CD4-positive, alpha-beta T cell treated with Interleukin-12 subunit alpha and Interleukin-12 subunit beta, for 1 hour (primary cell): ENCODE data around the gene NBL1.

ENCODE experiments used
- DNase-seq: peaks from one replicate; pipeline ENCODE4 v3.0.0-alpha.2; 2020

NBL1 gene, protein sequence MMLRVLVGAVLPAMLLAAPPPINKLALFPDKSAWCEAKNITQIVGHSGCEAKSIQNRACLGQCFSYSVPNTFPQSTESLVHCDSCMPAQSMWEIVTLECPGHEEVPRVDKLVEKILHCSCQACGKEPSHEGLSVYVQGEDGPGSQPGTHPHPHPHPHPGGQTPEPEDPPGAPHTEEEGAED

DNA sequence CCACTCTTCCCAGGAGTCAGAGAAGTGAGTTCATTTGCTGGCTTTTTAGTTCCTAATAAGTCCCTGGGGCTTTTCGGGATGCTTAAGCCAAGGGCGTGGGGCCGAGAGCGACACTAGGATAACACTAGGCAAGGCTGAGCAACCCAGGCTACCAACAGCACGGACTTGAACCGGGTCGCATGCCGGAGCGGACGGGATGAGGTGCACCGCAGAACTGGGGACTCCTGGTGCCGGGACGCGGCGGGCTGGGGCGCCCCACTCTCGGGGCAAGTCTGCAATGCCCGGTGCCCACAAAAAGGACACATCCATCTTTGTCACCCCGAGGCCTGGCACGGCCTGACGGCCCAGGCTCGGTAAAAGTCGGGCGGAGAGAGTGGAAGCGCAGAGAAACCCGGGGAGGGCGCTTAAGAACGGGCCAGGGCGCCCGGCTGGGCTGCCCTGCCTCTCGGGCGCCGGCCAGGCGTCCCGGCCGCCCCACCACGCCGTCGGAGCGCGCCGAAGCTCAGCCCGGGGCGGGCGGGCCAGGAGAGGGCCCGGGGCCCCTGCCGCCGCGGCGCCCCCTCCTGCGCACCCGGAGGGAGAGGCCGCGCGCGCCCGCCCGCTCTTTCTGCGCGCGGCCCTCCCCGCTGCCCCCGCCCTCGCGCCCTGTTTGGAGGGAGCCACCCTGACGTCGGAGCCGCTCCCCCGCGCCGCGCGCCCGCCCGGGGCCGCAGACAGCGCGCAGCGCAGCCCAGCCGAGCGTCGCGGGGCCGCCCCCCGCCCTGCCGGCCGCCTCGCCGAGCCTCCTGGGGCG lies at the start of gene NBL1:
Gene NBL1, plus strand, starts transcription at position 710 of the 793 bp plus-strand sequence. CDS start 10,720 bp downstream, outside the sequence.
- peak; percentile 80 for DNase-seq

GRCh38 chr1:19596065-19596713 lies 47.9 kb upstream of the NBL1 start:
- DNase-seq, result no peak

- DNase-seq, result peak; percentile 99
Observed at GRCh38 chr1:19596714-19597495, 47.2 kb upstream of the NBL1 start.

DNA sequence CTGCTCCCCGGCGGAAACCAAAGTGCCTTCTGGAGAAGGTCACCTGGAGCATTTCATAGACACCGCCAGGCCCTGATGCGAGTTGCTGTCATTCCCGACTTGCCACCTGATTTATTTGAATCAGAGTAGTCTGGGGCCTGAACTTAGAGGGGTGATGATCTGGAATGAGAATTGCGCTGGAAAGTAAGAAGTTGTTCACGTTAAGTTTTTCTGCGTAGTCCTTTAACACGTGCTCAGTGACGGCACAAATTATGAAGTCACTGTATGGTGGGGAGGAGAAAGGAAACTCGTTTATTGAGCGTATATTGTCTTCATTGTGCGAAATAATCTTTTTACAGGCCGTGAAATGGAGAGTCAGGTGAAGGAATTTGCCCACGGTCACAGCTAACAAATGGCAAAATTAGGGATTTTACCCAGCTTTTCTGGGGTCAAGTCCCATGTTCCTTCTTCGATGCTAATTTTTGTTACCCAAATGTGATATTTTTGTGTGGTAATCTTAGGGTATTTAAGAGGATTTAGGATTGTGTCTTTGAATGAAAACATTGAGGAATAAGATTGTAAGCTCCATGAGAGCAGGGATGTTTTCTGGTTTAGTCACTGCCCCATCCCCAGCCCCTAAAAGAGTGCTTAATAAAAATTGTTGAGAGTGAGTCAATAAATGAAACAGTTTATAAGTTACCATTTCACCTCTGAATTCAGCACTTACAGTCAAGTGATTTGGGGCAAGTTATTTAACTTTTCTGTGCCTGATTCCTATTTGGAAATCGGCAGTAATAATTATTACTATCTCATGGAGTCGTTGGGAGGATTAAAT lies 46.4 kb upstream of the NBL1 start:
- peak; percentile 82 for DNase-seq

GRCh38 chr1:19599810-19600209 lies 44.3 kb upstream of the NBL1 start:
- no peak for DNase-seq

DNA sequence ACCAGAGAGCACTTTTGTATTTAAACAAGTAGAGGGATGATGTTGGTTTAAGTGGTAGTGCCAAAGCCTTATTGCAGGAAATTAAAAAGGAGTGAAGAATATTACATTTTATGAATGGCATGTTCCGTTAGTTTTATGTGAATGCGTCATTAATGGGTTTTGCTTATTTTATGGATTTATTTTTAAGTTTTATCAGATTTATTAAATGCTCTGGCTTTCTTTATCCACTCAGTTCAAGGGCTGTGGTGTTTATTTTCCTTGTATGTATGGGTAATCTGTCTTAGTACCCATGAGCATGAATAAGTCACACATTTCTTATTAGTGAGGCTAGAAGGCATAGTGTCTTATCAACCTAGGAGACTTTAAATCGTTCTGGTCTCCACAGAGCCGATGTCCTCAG lies 41.6 kb upstream of the NBL1 start:
- DNase-seq, result no peak

GRCh38 chr1:19605967-19606366 lies 38.1 kb upstream of the NBL1 start:
- DNase-seq, result no peak

GRCh38 chr1:19606817-19607642 lies 37.1 kb upstream of the NBL1 start:
- DNase-seq, result peak; percentile 73

- no peak for DNase-seq
Observed at GRCh38 chr1:19608232-19608631, 35.9 kb upstream of the NBL1 start.

- DNase-seq, result no peak
Observed at GRCh38 chr1:19610282-19610981, 33.7 kb upstream of the NBL1 start.

DNA sequence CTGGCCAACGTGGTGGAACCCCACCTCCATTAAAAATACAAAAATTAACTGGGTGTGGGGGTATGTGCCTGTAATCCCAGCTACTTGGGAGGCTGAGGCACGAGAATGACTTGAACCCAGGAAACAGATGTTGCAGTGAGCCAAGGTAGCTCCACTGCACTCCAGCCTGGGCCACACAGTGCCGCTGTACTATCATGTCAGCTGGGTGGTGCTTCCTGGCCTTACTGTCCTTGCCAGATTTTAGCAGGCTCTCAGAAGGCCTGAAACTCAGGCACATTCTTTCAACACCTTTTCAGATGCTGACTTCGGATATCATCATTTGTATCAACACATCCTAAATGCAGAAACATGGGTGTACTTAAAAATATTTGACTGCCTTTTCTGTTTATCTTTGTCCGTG lies 31.6 kb upstream of the NBL1 start:
- DNase-seq, result no peak

- DNase-seq, result no peak
Observed at GRCh38 chr1:19613171-19613703, 30.9 kb upstream of the NBL1 start.

DNA sequence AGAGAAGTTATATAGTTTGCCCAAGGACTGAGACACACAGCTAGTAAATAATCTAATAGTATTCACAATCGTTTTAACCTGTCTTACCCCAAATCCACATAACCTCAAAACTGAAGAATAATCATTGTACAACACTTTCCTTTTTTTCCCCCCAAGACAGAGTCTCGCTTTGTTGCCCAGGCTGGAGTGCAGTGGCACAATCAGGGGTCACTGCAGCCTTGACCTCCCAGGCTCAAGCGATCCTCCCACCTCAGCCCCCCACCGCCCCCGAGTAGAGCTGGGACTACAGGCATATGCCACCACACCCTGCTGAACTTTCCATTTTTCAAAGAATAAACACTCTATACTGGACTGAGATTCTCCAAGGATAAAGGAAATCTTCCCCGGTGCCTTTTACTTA lies 28.7 kb upstream of the NBL1 start:
- no peak for DNase-seq

DNA sequence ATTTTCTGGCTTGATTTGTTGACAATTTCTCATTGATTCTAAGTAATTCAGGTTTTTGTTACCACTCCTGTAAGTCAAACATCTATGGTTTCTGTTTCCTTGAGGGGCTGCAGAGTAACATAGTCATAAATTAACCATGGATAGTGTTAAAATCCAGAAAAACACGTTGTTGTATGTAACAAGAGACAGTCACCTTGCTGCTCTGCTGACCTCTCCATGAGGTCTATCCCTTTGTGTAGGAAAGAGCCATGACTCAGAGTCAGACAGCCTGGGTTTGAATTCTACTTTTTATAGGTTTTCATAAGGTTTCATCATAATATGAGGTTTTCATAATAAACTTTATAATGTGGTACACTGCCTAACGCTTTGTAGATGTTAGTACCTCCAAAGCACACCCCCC lies 27.6 kb upstream of the NBL1 start:
- no peak for DNase-seq

GRCh38 chr1:19617376-19617775 lies 26.7 kb upstream of the NBL1 start:
- DNase-seq, result no peak

DNA sequence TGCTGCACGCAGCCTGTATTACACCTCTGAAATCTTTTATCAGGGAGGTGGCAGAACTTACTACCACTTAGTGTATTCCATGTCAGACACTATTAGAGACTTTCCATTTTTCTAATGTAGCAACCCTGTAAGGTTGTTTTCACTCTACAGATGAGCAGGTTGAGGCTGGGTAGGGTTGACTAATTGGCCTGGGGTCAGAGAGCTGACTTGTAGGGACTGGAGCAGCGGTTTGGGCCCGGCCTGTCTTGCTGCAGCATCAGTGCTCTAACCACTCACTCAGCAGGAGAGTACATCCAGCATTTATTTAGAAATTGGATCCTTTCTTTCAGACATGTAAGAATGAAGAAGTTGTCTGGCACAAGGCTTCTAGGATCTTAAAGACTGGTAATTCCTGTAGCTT lies 25.7 kb upstream of the NBL1 start:
- no peak for DNase-seq

DNA sequence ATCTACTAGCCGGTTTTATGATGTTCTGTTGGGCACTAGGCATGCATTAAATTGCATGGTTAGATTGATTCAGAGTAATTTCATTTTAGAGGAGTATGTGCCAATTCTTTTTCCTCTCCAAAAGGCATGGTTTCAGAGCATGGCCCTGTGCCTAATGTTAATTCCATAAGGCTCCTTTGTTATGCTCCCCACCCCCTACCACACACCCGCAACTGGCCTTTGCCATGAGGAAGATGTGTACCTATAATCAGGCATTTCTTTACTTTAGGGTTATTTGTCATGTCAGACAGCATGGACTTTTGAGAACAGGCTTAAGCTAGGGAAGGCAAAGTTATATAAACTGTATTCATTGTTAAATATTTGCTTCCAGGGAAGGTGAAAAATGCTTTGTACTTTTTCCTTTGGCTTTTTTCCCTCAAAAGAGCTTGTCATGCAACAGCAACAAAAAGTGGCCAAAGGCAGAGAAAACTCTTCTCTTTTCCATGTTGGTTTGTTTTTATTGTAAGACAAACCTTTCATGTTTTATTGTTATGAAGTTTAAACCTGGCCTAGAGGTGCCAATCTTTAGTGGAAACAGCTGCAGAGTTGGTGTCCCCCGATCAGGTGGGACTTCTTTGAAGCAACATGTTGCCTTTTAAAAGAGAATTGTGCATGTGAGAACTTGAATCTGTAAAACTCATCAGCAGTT lies 24.3 kb upstream of the NBL1 start:
- no peak for DNase-seq

- DNase-seq, result no peak
Observed at GRCh38 chr1:19620786-19621185, 23.3 kb upstream of the NBL1 start.

DNA sequence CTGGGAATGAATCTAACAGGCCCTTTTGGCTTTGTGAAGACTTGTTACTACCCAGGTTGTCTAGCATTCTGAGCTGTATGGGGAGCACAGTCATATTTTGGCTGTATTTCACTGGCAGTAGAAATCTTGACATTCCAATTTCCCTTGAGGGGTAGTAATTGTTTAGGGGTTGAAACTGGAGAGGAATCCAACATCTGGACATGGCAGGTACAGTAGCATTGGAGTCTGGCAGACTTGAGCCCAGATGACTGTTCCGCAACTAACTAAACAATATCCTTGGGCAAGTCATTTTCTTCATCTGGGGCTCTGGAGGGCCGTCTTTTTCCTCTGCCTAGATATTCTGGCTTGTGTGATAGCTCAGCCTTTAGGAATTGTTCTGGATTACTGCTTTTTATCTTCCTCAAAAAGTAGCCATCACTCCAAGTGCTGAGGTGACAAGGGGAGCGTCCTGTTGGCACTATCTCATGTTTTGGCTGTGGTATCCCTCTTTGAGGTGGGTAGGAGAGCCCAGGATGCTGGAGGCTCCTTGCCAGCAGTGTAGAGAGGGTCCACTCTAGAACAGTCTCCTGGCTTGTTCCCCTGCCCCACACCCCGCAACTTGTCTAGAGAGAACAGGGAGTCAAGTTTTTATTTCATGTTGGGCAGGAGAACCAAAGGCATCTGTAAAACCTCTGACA lies 22.7 kb upstream of the NBL1 start:
- DNase-seq, result no peak
